Suprapubic skin (tissue), 4 donors: ENCODE data around the gene PITPNM3. TPM values are rescaled to one million over a fixed set of nuclear protein-coding genes. Genes with fewer than 3 reads are reported as not detected.

Experiments used
- DNase-seq, 2 donors: peaks; one replicate each; pipeline ENCODE4 v3.0.0-alpha.2; 2019; ENCODE audit warnings: low spot score in 2 of 2
- H3K27ac ChIP-seq: fragments of 200-600 bp; sonication (generic); one replicate; pipeline ENCODE4 v1.5.1; 2019
- H3K27me3 ChIP-seq: fragments of 200-600 bp; sonication (generic); one replicate; pipeline ENCODE4 v1.5.1; 2019
- H3K36me3 ChIP-seq: fragments of 200-600 bp; sonication (generic); one replicate; pipeline ENCODE4 v1.5.1; 2019
- H3K4me1 ChIP-seq: fragments of 200-600 bp; sonication (generic); one replicate; pipeline ENCODE4 v1.5.1; 2019
- H3K4me3 ChIP-seq: fragments of 200-600 bp; sonication (generic); one replicate; pipeline ENCODE4 v1.5.1; 2019; ENCODE audit warnings: mild to moderate bottlenecking
- H3K9me3 ChIP-seq: fragments of 200-600 bp; sonication (generic); one replicate; pipeline ENCODE4 v1.5.1; 2019
- EP300 ChIP-seq: sonication (generic); formaldehyde crosslinking; IDR thresholded peaks from one replicate; pipeline ENCODE4 v1.6.1; 2017; ENCODE audit warnings: antibody characterized with exemption
- POLR2A ChIP-seq, 2 donors: fragments of 450-650 bp; IDR thresholded peaks; one replicate each; pipeline ENCODE4 v1.6.1; 2017; ENCODE audit warnings: antibody characterized with exemption in 2 of 2, mild to moderate bottlenecking in 2 of 2, moderate library complexity in 2 of 2
- POLR2AphosphoS5 ChIP-seq, 3 donors: sonication (generic); formaldehyde crosslinking; IDR thresholded peaks; one replicate each; pipeline ENCODE4 v1.6.1; 2017; ENCODE audit warnings: antibody characterized with exemption in 3 of 3
- WGBS: methylation state at CpG from one replicate; pipeline ENCODE4 v1.1.5; 2018; 5-methylcytosine and 5-hydroxymethylcytosine counted together
- total RNA-seq, 4 donors: library from RNA; depleted of rRNA; stranded (reverse); fragments of >200 nt; gene quantifications; one replicate each; pipeline ENCODE4 v1.1.0, GENCODE V29; 2016
- TF ChIP-seq, protein P1 (sequence below), 2 donors: fragments of 200-600 bp in 1 of 2; fragments of 450-650 bp in 1 of 2; sonication (generic) in 1 of 2; IDR thresholded peaks; one replicate each; pipeline ENCODE4 v1.5.1; 2016 to 2019; ENCODE audit warnings: antibody characterized with exemption in 2 of 2, mild to moderate bottlenecking in 1 of 2, moderate library complexity in 1 of 2

PITPNM3 gene
- total RNA-seq, 4 donors from 2014 or later: 16.4 to 31.1 (median 19.2) TPM

DNA sequence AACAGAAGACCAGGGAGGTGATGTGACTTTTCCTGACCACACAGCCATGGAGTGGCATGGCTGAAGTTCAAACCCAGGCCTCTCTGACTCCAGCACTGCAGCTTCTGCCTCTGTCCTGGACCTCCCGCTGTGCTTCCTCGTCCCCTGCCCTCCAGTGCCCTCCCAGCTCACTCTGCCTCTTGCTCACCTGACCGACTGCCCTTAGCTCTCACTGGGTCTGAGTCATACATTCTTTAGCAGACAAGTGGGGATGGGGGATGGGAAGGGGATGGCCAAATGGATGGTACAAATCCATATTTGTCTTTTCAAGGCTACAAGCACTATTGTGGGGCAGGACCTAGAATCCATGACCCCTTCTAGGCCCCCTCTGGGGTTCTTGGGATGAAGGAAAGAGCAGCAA lies 33.0 kb downstream of the PITPNM3 start:
- Histone ChIP-seq H3K4me3 (no peak overlapping the region), H3K27ac (no peak overlapping the region), H3K9me3 (no peaks in the 10 kb centered on the region), H3K27me3 (no peaks in the 10 kb centered on the region), H3K36me3 (peaks cover 5% of the 10 kb centered on the region), H3K4me1 (no peaks in the 10 kb centered on the region)
- no peak for TF ChIP-seq EP300
- TF ChIP-seq POLR2AphosphoS5 (IDR thresholded peaks at IDR 0.05): no peak
- TF ChIP-seq POLR2A (IDR thresholded peaks at IDR 0.05): no peak
- TF ChIP-seq, protein P1, sequence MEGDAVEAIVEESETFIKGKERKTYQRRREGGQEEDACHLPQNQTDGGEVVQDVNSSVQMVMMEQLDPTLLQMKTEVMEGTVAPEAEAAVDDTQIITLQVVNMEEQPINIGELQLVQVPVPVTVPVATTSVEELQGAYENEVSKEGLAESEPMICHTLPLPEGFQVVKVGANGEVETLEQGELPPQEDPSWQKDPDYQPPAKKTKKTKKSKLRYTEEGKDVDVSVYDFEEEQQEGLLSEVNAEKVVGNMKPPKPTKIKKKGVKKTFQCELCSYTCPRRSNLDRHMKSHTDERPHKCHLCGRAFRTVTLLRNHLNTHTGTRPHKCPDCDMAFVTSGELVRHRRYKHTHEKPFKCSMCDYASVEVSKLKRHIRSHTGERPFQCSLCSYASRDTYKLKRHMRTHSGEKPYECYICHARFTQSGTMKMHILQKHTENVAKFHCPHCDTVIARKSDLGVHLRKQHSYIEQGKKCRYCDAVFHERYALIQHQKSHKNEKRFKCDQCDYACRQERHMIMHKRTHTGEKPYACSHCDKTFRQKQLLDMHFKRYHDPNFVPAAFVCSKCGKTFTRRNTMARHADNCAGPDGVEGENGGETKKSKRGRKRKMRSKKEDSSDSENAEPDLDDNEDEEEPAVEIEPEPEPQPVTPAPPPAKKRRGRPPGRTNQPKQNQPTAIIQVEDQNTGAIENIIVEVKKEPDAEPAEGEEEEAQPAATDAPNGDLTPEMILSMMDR (IDR thresholded peaks at IDR 0.05): no peak
- peak in 1 of 2 donors; percentile 45 for DNase-seq
- 87% methylated on average over 3 of the region's 3 CpGs for WGBS

DNA sequence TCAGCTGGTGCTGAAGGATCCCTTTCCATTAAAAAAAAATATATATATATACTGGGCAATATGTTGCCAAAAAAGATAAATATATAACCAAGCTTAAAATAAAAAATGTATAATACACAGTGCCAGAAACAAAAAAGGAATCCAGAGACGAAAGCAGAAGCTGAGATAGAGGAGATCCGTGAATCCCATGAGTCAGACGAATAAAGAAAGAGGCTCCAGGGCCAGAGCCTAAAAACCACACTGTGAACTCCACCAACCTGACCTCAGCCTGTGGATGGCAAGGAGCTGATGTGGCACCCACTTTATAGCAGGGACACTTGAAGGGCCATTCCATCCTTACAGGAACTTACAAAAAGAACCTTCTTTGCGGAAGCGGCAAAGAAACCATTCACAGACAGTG lies 34.8 kb downstream of the PITPNM3 start:
- DNase-seq: no peak
- no peak overlapping the region for H3K27ac ChIP-seq
- no peak overlapping the region for H3K4me3 ChIP-seq
- TF ChIP-seq POLR2AphosphoS5 (IDR thresholded peaks at IDR 0.05): no peak
- no peak for TF ChIP-seq POLR2A (IDR thresholded peaks at IDR 0.05)
- TF ChIP-seq EP300: no peak
- TF ChIP-seq, protein P1 (IDR thresholded peaks at IDR 0.05): no peak
- H3K4me1 ChIP-seq: no peaks in the 10 kb centered on the region
- 82% methylated on average over 5 of the region's 5 CpGs for WGBS
- H3K27me3 ChIP-seq: no peaks in the 10 kb centered on the region
- peaks cover 5% of the 10 kb centered on the region for H3K36me3 ChIP-seq
- no peaks in the 10 kb centered on the region for H3K9me3 ChIP-seq

DNA sequence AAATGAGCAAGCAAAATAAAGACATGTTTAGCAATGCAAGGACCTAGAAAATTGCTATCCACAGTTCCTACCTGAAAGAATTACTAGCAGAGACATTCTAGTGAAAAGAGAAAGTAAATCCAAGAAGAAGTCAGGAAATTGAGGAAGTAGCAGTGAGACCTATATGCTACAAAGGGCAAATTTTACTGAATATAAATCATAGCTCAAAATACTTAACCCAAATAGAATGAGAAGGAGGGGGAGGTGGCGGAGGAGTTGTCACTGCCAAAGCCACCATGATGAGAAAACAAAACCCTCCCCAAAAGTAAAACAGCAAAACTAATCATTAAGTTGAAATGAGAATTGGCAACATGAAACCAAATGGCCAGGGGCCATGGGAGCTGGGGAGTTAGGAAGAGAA lies 39.3 kb downstream of the PITPNM3 start:
- Histone ChIP-seq H3K4me3 (no peak overlapping the region), H3K4me1 (no peaks in the 10 kb centered on the region), H3K27ac (no peak overlapping the region), H3K9me3 (no peaks in the 10 kb centered on the region), H3K27me3 (no peaks in the 10 kb centered on the region), H3K36me3 (no peaks in the 10 kb centered on the region)
- TF ChIP-seq, protein P1 (IDR thresholded peaks at IDR 0.05): no peak
- no peak for TF ChIP-seq POLR2A (IDR thresholded peaks at IDR 0.05)
- TF ChIP-seq EP300: no peak
- DNase-seq: no peak
- WGBS: 84% methylated on average over 1 of the region's 1 CpG

DNA sequence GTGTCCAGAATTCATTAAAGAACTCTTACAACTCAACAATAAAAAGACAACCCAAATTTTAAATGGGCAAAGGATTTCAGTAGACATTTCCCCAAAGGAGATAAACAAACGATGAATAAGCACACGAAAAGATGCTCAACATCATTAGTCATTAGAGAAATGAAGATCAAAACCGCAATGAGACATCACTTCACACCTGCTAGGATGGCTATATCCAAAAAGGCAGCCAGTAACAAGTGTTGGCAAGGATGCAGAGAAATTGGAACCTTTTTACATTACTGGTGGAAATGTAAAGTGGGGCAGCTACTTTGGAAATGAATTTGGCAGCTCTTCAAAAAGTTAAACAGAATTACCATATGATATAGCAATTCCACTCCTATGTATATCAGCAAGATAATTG lies 42.0 kb downstream of the PITPNM3 start:
- Histone ChIP-seq H3K4me1 (peaks cover 4% of the 10 kb centered on the region), H3K4me3 (no peak overlapping the region), H3K27ac (no peak overlapping the region), H3K27me3 (no peaks in the 10 kb centered on the region), H3K36me3 (no peaks in the 10 kb centered on the region), H3K9me3 (no peaks in the 10 kb centered on the region)
- TF ChIP-seq, protein P1 (IDR thresholded peaks at IDR 0.05): no peak
- TF ChIP-seq POLR2A (IDR thresholded peaks at IDR 0.05): no peak
- TF ChIP-seq EP300: no peak
- no peak for TF ChIP-seq POLR2AphosphoS5 (IDR thresholded peaks at IDR 0.05)
- 81% methylated on average over 3 of the region's 3 CpGs for WGBS
- DNase-seq: no peak

DNA sequence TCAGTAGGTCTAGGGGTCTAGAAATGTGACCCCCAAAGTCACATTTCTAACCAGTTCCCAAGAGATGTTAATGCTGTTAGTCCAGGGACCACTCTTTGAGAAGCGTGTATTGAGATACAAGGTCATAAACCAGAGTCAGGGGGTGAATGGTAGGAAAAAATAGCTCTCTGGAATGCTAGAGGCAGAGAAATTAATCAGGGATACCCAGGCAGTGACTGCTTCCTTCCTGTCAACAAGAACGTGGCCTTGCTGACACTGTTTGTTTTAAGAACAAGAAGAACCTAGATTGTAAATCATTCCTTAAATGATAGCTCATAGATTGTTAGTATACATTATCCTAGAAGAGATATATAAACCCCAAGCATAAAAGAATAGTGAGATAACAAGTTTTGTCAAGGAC lies 43.8 kb downstream of the PITPNM3 start:
- DNase-seq: no peak
- Histone ChIP-seq H3K4me1 (peaks cover 23% of the 10 kb centered on the region), H3K27me3 (no peaks in the 10 kb centered on the region), H3K27ac (no peak overlapping the region), H3K4me3 (no peak overlapping the region), H3K9me3 (no peaks in the 10 kb centered on the region), H3K36me3 (no peaks in the 10 kb centered on the region)
- TF ChIP-seq, protein P1 (IDR thresholded peaks at IDR 0.05): no peak
- TF ChIP-seq POLR2A (IDR thresholded peaks at IDR 0.05) (no peak), POLR2AphosphoS5 (IDR thresholded peaks at IDR 0.05) (no peak), EP300 (no peak)
- 60% methylated on average over 2 of the region's 2 CpGs for WGBS
